GM11168 (cell line): ENCODE results near the gene EFHB.
"Not testable (repeated sequence)": the region's sequence is repeated elsewhere in the genome, so short reads cannot be mapped to it uniquely, and the experiment has no call there.

Experiments used
- in situ Hi-C: fragments of 300-500 bp; cut with MboI; formaldehyde crosslinking; loops from one replicate; pipeline ENCODE4 v1.12.0; 2022; ENCODE audit warnings: low sequenced_read_pairs; ENCODE audit not compliant: unreplicated experiment

The EFHB gene

GRCh38 chr3:19937459-19938294, 3.7 kb upstream of the EFHB start:
- in situ Hi-C loops = no loop called here

DNA sequence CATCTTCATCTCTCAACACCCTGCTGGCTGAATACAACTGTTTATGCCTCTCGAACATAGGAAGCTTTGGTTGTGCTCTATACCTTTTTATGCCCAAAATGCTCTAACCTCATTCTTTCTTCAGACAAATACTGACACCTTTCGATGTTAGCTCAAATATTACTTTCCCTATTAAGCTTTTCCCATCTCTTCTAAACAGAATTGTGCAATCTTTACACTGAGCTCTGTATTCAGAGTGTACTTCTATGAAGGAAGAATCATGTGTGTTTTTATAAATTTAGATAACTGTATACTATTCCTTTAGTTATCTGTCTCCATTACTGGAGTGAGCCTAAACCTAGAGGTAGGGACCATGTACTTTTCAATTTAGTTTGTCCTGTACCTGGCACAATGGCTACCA, 1.6 kb downstream of the EFHB start:
- in situ Hi-C loops = no loop called here

GRCh38 chr3:19931767-19932188, 2.2 kb downstream of the EFHB start:
- in situ Hi-C loops = no loop called here

DNA sequence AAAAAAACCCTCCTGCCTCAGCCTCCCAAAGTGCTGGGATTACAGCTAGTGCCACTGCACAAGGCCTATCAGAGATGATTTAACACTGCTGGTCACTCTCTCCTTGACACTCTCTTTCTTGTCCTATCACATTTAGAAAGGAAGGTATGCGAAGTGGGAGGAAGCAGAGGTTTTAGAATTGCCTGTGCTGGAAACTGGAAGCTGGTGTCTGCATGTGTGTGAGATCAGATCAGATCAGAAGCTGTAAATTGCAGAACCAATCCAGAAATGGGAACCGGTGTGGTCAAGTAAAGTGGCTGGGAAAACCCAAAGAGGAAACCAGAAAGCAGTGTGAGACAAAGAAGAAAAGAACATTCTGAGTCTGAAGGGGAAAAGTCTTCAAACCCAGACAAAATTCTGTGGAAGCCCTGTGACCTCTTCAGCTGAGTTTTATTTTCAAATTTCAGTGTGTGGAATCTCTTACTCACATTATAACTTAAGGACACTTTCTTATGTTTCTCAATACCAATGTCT, 2.8 kb downstream of the EFHB start:
- in situ Hi-C loops = no loop called here

GRCh38 chr3:19920401-19921080, 13.5 kb downstream of the EFHB start:
- in situ Hi-C loops = no loop called here

DNA sequence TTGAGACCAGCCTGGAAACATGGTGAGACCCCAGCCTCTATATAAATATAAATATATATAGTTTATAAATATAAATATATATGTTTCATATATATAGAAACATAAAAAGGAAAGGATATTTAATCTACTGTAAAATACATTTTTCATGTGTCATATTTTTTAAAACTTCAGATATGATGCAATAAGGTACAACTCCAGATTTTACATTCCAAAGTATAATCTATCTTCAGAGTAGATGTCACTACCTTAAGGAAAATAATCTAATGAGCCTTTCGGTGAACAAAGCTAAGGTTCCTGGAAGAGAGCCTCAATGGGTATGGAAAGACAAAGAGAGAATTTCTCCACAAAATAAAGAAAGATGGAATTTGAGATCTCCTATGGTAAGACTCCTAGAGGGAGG, 16.9 kb downstream of the EFHB start:
- in situ Hi-C loops = no loop called here

GRCh38 chr3:19911452-19911851, 22.6 kb downstream of the EFHB start:
- in situ Hi-C loops = no loop called here

DNA sequence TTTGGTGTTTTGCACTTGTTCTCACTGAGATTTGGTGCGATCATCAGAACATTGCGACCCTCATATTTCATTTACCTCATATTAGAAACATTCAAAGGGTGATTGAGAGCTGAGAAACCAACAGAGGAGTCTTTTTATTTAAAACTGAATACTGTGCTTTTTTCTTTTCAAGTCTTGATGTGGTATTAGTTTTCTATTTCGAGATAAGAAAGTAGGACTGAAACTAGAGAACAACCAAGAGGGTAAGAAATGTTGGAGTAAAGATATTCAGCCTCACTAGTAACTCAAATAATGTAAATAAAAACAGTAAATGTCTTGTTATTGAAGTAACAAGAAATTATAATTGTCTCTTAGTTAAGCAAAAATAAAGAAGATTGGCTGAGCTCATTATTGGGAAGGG, 26.5 kb downstream of the EFHB start:
- in situ Hi-C loops = no loop called here

DNA sequence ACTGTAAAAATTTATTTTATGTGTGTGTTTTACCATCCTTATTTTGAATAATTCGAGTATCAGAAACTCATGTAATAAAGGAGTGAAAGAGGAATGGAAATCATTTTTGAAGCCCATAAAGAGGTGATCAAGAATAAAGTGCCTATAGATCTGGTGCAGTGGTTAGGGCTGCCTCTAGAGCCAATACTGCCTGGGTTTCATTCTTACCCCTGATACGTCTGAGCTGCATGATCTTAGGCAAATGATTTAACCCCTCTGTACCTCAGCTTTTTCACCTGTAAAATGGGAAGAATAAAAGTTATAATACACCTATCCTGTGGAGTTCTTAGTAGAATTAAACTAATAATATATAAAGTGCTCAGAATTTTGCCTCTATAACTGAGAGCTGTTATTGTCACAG, 30.4 kb downstream of the EFHB start:
- in situ Hi-C loops = no loop called here

GRCh38 chr3:19901918-19902317, 32.1 kb downstream of the EFHB start:
- in situ Hi-C loops = no loop called here

DNA sequence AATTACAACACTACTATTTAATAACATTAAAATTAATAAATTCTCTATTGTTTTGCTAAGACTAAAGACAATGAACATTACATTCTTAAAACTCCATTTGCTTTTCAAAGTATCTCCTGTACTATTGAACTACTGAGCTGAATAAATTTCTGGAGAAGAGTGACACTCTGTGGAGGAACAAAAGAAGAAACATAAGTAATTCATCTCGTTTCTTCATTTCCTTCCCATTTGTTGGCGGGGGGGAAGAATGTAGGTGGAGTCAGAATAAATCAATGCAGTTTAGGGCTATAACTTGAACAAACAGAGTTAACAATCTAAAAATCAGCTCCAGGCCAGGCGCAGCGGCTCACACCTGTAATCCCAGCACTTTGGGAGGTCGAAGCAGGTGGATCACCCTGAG, 32.7 kb downstream of the EFHB start:
- in situ Hi-C loops = no loop called here

DNA sequence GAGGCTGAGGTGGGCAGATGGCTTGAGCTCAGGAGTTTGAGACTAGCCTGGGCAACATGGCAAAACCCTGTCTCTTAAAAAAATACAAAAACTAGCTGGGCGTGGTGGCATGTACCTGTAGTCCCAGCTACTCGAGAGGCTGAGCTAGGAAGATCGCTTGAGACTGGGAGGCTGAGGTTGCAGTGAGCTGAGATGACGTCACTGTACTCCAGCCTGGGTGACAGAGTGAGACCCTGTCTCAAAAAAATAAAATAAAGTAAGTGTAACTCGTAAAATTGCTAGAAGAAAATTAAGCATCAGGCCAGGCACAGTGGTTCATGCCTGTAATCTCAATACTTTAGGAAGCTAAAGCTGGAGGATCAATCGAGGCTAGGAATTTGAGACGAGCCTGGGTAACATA, 34.2 kb downstream of the EFHB start:
- in situ Hi-C loops = not testable (repeated sequence)

DNA sequence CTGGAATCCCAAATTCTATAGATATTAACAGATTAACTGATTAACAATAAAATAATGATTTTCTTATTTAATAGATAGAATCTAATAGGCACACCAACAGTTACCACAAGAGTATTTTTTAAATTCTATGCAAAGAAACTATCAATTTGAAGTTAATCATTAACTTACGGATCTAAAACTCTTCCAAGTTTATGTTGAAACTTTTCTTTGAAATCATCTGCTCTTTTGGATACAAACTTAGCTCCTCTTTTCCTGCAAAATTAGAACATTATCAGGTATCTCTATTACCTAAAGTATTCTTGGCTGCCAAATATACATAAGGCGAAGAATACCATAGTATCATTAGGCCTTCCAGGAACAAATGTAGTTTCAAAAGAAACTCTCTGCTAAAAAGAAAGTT, 34.8 kb downstream of the EFHB start:
- in situ Hi-C loops = no loop called here

GRCh38 chr3:19898721-19899120, 35.3 kb downstream of the EFHB start:
- in situ Hi-C loops = no loop called here

GRCh38 chr3:19891740-19892139, 42.3 kb downstream of the EFHB start:
- in situ Hi-C loops = no loop called here

- in situ Hi-C loops = no loop called here
These were observed 45.4 kb downstream of the EFHB start for GRCh38 chr3:19888428-19889152.

- in situ Hi-C loops = not testable (repeated sequence)
These were observed 46.9 kb downstream of the EFHB start for GRCh38 chr3:19887122-19887521.

DNA sequence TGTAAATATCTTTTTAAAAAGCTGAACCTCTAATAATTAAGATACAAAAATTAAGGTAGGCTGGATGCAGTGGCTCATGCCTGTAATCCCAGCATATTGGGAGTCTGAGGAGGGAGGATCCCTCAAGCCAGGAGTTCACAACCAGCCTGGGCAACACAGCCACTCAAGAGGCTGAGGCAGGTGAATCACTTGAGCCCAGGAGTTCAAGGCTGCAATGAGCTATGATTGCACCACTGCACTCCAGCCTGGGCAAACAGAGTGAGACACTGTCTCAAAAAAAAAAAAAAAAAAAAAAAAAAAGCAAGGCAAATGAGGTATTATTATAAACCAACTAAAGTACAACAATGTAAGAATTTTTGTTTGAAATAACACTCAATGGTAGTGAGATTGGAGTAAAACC, 47.6 kb downstream of the EFHB start:
- in situ Hi-C loops = no loop called here

- in situ Hi-C loops = no loop called here
These were observed 48.5 kb downstream of the EFHB start for GRCh38 chr3:19885468-19885867.

GRCh38 chr3:19881852-19882251, 52.2 kb downstream of the EFHB start:
- in situ Hi-C loops = no loop called here

DNA sequence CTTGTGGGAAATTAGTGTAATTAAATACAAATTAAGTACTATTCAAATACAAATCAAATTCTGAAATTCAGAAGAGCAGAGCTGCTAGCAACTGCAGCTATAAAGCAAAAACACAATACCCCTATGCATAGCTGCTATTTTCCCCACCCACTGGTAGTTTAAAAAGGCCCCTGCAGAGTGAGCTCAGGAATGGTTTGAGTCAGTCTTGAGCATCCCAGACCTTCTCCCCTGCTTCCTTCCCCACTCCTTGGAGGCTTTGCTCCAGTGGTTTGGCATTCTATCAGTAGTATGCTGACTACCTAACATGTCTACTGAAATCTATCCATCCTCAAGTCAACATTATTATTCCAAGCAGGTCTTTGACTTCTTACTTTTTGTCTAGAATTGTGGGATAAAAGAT, 53.0 kb downstream of the EFHB start:
- in situ Hi-C loops = no loop called here
